Measurements from ENCODE around the gene PPARA. TPM values are rescaled to one million over a fixed set of nuclear protein-coding genes. Genes with fewer than 3 reads are reported as not detected.

PPARA gene
- total and polyA plus RNA-seq, 2 of the 4 experiments (the other 2 are of a cell fraction) = 3.1 to 7.0 TPM

DNA sequence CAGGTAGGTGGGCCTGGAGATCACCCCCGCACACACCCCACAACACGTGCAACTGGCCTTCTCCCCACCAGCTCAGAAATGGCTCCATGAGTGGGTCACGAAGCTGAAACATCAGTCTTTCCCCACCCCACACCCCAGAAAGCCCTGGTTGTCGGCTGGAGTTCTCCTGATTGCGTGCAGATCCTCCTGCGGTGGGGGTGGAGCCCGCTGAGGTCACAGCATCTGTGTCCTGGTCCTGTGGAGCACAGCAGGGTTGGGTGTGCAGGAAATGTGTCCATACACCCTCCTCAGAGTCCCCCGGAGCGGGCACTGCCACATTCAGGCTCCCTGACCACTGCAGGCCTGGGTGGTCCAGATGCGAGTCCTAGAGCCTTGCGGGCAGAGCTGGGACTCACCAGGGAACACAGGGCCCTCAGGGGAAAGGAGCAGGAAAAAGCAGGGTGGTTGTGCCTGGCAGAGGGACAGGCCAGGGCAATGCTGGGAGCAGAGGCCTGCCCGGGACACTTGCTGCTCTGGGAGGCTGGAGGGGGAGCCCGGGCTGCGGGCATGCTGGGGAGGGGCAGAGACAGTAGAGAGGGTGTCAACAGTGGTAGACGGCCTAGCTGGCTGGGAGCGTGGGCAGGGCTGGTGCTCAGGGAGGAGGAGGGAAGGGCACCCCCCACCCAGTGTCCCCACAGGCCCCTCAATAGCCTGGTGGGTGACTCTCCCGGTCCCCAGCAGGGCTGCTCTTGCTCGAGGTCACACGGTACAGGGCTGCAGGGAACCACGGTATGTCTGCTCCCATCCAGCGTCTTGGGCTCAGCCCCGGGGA lies 42.4 kb upstream of the PPARA start:
- H4K8ac ChIP-seq (ENCODE audit: low read depth in 2 of 2, low read length in 2 of 2) = no peak overlapping the region
- no peak overlapping the region for H3K4me3 ChIP-seq (ENCODE audit: insufficient read depth, low read depth, low read length)
- peak overlapping the region; percentile 11; the same call in 1 of the 2 replicates for H3K27ac ChIP-seq (ENCODE audit: insufficient read depth, low read length)
- H3K18ac ChIP-seq (ENCODE audit: low read depth, low read length) = no peak overlapping the region
- H4K91ac ChIP-seq (ENCODE audit: insufficient read depth, low read depth, low read length) = no peak overlapping the region
- peaks cover 69% of the 10 kb centered on the region for H3K36me3 ChIP-seq (ENCODE audit: control insufficient read depth, insufficient read depth, low read length)
- no TSS peak for BruUV-seq (replicated peaks)
- peaks cover 5% of the 10 kb centered on the region; the same call in 1 of the 2 replicates for H3K9me1 ChIP-seq (ENCODE audit: insufficient read depth, low read length)
- dilution Hi-C loops (cut with HindIII; ENCODE audit: low sequenced_read_pairs, unreplicated experiment) = no loop called here
- H3K9ac ChIP-seq (ENCODE audit: low read depth, low read length) = no peak overlapping the region
- H4K5ac ChIP-seq (ENCODE audit: low read depth, low read length) = no peak overlapping the region
- 0 out of 2 replicates have a peak overlapping the region, but pooled peaks have one; percentile 8 for H2AK5ac ChIP-seq (ENCODE audit: low read depth, low read length)
- intact Hi-C loops (cut with micrococcal nuclease) = no loop called here
- peaks cover 51% of the 10 kb centered on the region for H4K20me1 ChIP-seq (ENCODE audit: insufficient read depth, low read length)
- TF ChIP-seq MAFK (IDR thresholded peaks at IDR 0.05; ENCODE audit: low read depth, low read length) (no peak), MXI1 (IDR thresholded peaks at IDR 0.05; ENCODE audit: borderline replicate concordance, low read depth, low read length) (no peak), FOS (IDR thresholded peaks at IDR 0.05; ENCODE audit: low read depth, low read length) (no peak), RCOR1 (IDR thresholded peaks at IDR 0.05; ENCODE audit: insufficient replicate concordance, low read length) (no peak), RFX5 (IDR thresholded peaks at IDR 0.05; ENCODE audit: low read depth, low read length) (no peak)
- TF ChIP-seq, protein P1, sequence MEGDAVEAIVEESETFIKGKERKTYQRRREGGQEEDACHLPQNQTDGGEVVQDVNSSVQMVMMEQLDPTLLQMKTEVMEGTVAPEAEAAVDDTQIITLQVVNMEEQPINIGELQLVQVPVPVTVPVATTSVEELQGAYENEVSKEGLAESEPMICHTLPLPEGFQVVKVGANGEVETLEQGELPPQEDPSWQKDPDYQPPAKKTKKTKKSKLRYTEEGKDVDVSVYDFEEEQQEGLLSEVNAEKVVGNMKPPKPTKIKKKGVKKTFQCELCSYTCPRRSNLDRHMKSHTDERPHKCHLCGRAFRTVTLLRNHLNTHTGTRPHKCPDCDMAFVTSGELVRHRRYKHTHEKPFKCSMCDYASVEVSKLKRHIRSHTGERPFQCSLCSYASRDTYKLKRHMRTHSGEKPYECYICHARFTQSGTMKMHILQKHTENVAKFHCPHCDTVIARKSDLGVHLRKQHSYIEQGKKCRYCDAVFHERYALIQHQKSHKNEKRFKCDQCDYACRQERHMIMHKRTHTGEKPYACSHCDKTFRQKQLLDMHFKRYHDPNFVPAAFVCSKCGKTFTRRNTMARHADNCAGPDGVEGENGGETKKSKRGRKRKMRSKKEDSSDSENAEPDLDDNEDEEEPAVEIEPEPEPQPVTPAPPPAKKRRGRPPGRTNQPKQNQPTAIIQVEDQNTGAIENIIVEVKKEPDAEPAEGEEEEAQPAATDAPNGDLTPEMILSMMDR (conservative IDR thresholded peaks at IDR 0.05; ENCODE audit: low read depth, low read length) = no peak
- 89% methylated on average over 10 of the region's 22 CpGs; no CpG with 5 or more reads in 1 of the 2 experiments for WGBS, 2 experiments (ENCODE audit: extremely low coverage in 2 of 2, insufficient read length in 1 of 2)
- H3K79me1 ChIP-seq (ENCODE audit: low read depth in 1 of 2, low read length in 2 of 2) = peaks cover 19 to 67% of the 10 kb centered on the region in 2 experiments
- no peaks in the 10 kb centered on the region for H3K27me3 ChIP-seq (ENCODE audit: control insufficient read depth, insufficient read depth, low read length)
- no peak overlapping the region for H2AFZ ChIP-seq (replicated peaks; ENCODE audit: low read length, poor library complexity)
- no peak for DNase-seq
- no peak overlapping the region for H3K14ac ChIP-seq (replicated peaks; ENCODE audit: low read depth, low read length)
- H2AK9ac ChIP-seq (replicated peaks; ENCODE audit: low read depth, low read length, poor library complexity) = peak overlapping the region; percentile 28
- no peak overlapping the region for H3K56ac ChIP-seq (ENCODE audit: extremely low read depth, insufficient read depth, low read length)
- no peaks in the 10 kb centered on the region for H3K9me3 ChIP-seq (ENCODE audit: control insufficient read depth, insufficient read depth, low read length)
- H3K4me1 ChIP-seq (ENCODE audit: control insufficient read depth, insufficient read depth, low read length) = peaks cover 40% of the 10 kb centered on the region
- no peak overlapping the region for H2BK15ac ChIP-seq (ENCODE audit: low read depth, low read length)
- H3K4ac ChIP-seq (ENCODE audit: low read depth, low read length) = no peak overlapping the region
- H2BK5ac ChIP-seq (ENCODE audit: low read depth, low read length, poor library complexity, severe bottlenecking) = peak overlapping the region; percentile 9
- POLR2A ChIA-PET (ENCODE audit: unreplicated experiment) = no interaction called here
- H3K23ac ChIP-seq (ENCODE audit: low read depth, low read length) = no peak overlapping the region
- CTCF ChIA-PET = no interaction called here
- no peak for ATAC-seq (ENCODE audit: low read depth)
- H2BK20ac ChIP-seq (ENCODE audit: low read depth, low read length) = no peak overlapping the region
- H2BK120ac ChIP-seq (ENCODE audit: low read depth, low read length) = no peak overlapping the region
- no peak overlapping the region for H3K4me2 ChIP-seq (ENCODE audit: low read depth, low read length)
- in situ Hi-C loops (cut with MboI; ENCODE audit: low sequenced_read_pairs) = no loop called here

Measured in IMR-90 (cell line).